Activated CD8-positive, alpha-beta memory T cell treated with anti-CD3 and anti-CD28 coated beads, Interleukin-2, amount 50 U/mL, for 1 hour (primary cell): ENCODE data around the gene TMEM143.
"Not testable (repeated sequence)": the region's sequence is repeated elsewhere in the genome, so short reads cannot be mapped to it uniquely, and the experiment has no call there.

Experiments used
- DNase-seq: peaks from one replicate; pipeline ENCODE4 v3.0.0-alpha.2; 2020; ENCODE audit errors: extremely low read depth

TMEM143 gene

DNA sequence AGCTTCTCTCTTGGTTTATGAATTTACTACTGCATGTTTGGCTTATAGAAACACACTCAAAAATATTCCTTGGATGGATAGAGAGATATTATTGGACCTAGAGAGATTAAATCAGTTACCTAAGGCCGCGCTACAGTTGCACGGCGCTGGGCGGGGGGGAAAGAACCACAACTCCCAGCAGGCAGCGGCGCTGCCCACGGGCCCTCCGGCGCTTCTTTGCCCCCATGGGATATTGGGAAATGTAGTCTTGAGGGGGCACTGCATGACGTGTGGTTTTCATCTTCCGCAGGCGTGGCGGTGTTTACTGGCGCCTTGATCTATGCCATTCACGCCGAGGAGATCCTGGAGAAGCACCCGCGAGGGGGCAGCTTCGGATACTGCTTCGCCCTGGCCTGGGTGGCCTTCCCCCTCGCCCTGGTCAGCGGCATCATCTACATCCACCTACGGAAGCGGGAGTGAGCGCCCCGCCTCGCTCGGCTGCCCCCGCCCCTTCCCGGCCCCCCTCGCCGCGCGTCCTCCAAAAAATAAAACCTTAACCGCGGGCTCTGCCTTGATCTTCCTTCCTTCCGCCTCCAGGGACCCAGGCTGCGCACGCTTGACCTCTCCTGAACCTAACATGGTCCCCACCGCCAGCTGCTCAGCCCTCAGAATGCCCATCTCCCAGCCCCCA is 33.6 kb downstream of the TMEM143 start:
- peak; percentile 65 for DNase-seq

- no peak for DNase-seq
These were observed 34.4 kb downstream of the TMEM143 start for GRCh38 chr19:48329167-48329891.

- peak; percentile 74 for DNase-seq
These were observed 38.4 kb downstream of the TMEM143 start, which contains the start of gene EMP3 for GRCh38 chr19:48325265-48325910. TSS of gene EMP3 (plus strand) at chr19:48325552. CDS start at chr19:48326845, 1,293 bp downstream.

- DNase-seq = peak; percentile 99
These were observed 41.8 kb downstream of the TMEM143 start for GRCh38 chr19:48321622-48322591.

GRCh38 chr19:48321372-48321621 is 42.4 kb downstream of the TMEM143 start:
- DNase-seq = peak; percentile 96

DNA sequence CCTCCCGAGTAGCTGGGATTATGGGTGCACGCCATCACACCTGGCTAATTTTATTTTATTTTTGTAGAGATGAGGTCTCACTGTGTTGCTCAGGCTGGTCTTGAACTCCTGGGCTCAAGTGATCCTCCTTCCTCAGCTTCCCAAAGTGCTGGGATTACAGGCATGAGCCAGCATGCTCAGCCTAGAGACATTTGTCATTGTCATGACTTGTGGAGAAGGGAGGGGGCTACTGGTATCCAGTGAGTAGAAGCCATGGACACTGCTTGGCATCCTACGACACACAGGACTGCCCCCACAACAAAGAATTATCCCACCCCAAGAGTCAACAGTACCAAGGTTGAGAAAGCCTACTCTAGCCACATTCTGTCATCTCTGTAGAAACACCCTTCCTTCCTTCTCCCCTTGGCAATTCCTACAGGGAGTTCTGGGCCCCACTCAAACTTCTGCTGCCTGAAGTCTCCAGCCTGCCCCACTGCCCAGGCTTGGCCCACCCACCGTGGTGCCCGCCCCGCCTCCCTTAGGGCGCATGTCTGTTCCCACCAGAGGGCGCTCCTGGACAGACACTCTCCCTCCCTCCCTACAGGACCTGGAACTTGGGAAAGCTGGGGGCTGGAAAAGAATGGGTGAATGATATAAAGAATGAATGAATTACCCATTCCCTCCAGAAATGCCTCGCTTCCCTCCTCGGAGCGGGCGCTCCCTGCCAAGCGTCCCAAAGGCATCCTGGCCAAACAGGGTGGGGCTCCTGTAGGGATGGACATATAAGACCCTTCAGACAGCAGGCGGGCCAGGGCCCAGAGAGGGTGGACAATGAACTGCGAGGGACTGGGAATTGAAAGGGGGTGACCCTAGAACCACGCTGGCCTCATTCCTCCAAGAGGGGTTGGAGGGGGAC is 43.8 kb downstream of the TMEM143 start:
- DNase-seq = no peak

DNA sequence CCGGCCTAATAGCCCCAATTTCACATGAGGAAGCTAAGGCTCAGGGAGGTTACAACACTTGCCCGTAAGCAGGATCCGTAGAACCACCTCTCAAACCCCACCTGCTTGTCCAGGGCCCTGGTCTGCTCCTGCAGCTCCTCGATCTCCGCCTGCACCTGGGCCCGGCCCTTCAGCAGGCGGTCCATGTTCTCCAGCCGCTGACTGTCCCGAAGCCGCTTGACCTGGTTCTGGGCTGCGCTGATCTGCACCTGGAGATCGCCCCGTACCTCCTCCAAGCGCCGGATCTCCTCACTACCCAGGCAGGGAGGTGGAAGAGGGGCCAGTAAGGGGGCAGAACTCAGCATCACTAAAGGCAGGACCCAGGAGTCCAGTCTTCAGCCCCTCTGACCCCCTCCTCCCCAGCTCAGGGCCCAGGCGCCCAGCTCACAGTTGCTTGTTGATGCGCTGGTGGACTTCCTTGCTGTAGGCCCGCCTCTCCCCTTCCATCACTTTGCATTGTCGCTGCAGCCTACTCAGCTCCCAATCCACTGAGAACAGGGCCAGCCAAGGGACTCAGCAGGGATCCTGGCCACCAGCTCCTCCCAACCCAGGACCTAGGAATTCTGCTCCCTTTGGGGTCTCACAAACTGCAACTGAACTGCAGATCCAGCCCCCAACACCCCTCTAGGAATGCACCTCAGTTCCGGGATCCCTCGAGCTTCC is 45.3 kb downstream of the TMEM143 start:
- no peak for DNase-seq

DNA sequence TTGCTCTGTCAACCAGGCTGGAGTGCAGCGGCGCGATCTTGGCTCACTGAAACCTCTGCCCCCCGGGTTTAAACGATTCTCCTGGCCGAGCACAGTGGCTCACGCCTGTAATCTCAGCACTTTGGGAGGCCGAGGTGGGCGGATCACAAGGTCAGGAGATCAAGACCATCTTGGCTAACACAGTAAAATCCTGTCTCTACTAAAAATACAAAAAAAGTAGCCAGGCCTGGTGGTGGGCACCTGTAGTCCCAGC is 46.1 kb downstream of the TMEM143 start:
- not testable (repeated sequence) for DNase-seq

- no peak for DNase-seq
These were observed 48.0 kb downstream of the TMEM143 start for GRCh38 chr19:48315712-48316111.

DNA sequence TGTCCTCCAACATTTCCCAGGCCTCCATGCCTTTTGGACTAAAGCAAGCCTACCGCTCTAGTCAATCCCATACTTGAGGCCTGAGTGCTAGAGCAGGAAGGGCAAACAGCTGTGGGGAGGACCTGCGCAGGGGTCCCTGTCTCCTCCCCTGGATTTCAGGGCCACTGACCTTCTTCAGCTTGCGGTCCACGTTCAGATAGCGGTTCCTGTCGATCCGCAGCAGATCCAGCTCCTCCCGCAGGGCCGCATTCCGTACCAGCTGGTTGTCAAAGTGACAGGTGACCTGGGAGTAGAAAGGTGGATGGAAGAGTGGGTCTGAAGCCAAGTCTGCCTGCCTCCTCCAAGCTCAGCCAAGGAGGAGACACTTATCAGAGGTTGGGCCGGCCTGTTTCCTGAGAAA is 52.4 kb downstream of the TMEM143 start:
- DNase-seq = no peak

DNA sequence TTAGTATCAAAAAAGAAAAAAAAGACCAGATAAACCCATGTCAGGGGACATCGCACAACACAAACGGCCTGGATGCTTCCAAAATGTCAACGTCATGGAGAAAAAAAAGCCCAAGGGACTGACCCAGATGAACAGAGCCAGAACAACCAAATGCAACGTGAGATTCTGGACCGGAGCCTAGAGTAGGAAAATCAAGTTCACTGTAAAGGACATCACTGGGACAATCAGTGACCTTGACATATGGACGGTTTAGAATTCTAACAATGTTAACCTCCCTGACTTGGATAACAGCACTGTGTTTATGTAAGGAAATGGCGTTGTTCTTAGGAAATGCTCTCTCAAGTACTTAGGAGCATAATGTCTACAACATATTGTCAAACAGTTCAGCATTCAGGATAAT is 53.5 kb downstream of the TMEM143 start:
- DNase-seq = no peak

- not testable (repeated sequence) for DNase-seq
These were observed 54.0 kb downstream of the TMEM143 start for GRCh38 chr19:48309731-48310130.

GRCh38 chr19:48308631-48309586 is 54.8 kb downstream of the TMEM143 start:
- DNase-seq = no peak

DNA sequence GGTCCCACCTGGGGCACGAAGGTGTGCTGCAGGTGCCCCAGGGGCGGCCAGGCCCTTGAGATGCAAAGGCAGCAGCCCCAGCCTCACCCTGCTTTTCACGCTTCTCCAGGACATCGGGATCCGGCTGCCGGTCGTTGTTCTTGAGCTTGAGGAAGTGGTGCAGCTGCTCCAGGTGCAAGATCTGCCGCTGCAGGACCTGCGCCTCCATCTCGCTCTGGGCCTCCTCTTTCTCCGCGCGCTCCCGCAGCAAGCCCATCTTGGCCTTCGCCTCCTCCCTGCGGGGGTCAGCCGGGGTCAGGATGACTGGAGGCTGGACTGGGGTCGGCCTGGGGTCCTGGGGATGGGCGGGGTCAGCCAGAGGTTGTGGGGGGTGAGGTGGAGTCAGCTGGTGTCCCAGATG is 59.9 kb downstream of the TMEM143 start:
- DNase-seq = no peak

DNA sequence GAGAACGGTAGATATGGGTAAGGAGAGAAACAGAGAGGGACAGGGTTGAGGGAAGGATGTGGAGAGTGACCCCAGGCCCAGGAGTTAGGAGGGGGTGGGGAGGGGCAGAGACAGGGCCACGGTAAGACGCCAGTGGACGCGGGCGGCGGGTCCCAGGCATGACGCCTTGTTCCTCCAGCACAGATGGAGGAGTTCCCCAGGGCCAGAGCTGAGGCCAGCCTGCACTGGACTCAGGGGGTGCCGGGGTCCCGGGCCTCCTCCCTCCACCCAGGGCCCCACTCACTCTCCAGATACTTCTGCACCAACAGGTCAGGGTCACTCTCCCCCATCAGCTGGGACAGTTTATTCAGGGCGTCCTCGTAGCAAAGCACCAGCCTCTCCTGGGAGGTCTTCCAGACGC is 60.4 kb downstream of the TMEM143 start:
- no peak for DNase-seq

- DNase-seq = no peak
These were observed 61.2 kb downstream of the TMEM143 start for GRCh38 chr19:48302600-48302959.

DNA sequence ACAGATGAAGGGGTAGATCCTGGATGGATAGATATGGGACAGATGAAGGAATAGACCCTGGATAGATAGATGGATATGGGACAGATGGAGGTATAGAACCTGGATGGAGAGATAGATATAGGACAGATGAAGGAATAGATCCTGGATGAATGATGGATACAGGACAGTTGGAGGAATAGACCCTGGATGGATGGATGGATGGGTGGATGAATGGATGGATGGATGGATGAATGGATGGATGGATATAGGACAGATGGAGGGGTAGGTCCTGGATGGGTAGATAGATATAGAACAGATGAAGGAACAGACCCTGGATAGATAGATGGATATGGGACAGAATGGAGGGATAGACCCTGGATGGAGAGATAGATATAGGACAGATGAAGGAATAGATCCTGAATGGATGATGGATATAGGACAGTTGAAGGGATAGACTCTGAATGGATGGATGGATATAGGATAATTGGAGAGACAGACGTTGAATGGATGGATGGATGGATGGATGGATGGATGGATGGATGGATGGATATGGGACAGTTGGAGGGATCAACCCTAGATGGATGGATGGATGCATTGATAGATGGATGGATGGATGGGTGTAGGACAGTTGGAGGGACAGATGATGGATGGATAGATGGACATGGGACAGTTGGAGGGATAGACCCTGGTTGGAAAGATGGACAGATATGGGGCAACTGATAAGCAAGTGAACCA is 61.7 kb downstream of the TMEM143 start:
- DNase-seq = no peak

DNA sequence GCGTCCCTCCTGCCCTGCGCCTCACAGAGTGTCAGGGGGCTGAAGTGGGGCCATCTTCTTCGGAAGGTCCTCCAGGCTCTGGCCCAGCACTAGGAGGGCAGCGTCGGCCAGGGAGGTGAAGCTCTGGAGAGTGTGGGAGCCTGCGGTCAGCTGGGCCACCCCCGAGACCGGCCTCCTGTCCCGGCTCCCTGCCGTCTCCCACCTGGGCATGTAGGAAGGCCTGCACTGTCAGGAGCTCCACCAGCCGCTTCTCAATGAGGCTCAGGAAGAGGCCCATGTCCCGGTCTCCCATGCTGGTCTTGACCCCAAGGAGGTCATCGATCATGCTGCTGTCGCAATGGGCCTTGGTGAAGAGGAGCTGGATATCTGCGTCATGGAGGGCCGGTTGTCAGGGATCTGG is 65.8 kb downstream of the TMEM143 start:
- DNase-seq = no peak
